Putamen (tissue), 1 donor: ENCODE results near the gene TAS2R42.

Experiments used
- DNase-seq: peaks from one replicate; pipeline ENCODE4 v3.0.0-alpha.2; 2016; ENCODE audit warnings: low spot score

Gene TAS2R42

GRCh38 chr12:11186837-11187236 lies at the start of gene TAS2R42:
TAS2R42 (minus strand) TSS chr12:11186937; CDS start chr12:11186937, 0 bp downstream.
- DNase-seq = no peak

GRCh38 chr12:11233532-11233931 lies 46.8 kb upstream of the TAS2R42 start:
- DNase-seq = no peak

GRCh38 chr12:11228296-11228879 lies 41.7 kb upstream of the TAS2R42 start:
- peak; percentile 6 for DNase-seq

- DNase-seq = no peak
Measured at GRCh38 chr12:11227373-11227772, 40.6 kb upstream of the TAS2R42 start.

- DNase-seq = no peak
Measured at GRCh38 chr12:11209113-11209512, 22.4 kb upstream of the TAS2R42 start.

GRCh38 chr12:11204173-11204572 lies 17.4 kb upstream of the TAS2R42 start:
- DNase-seq = no peak

- DNase-seq = no peak
Measured at GRCh38 chr12:11202811-11203210, 16.1 kb upstream of the TAS2R42 start.

GRCh38 chr12:11183011-11183410 lies 3.7 kb downstream of the TAS2R42 start:
- no peak for DNase-seq

GRCh38 chr12:11182529-11182928 lies 4.2 kb downstream of the TAS2R42 start:
- DNase-seq = no peak

- DNase-seq = no peak
Measured at GRCh38 chr12:11178250-11178649, 8.5 kb downstream of the TAS2R42 start.

GRCh38 chr12:11174022-11174421 lies 12.7 kb downstream of the TAS2R42 start:
- no peak for DNase-seq

- peak; percentile 15 for DNase-seq
Measured at GRCh38 chr12:11171969-11172675, 14.6 kb downstream of the TAS2R42 start.

GRCh38 chr12:11171145-11171968 lies 15.4 kb downstream of the TAS2R42 start, which contains the start of gene SMIM10L1:
SMIM10L1 (plus strand) TSS chr12:11171194; CDS start chr12:11171357, 163 bp downstream.
- DNase-seq = peak; percentile 92

- DNase-seq = no peak
Measured at GRCh38 chr12:11170810-11171144, 16.0 kb downstream of the TAS2R42 start.

- no peak for DNase-seq
Measured at GRCh38 chr12:11166300-11166699, 20.4 kb downstream of the TAS2R42 start.

- DNase-seq = no peak
Measured at GRCh38 chr12:11164384-11164783, 22.4 kb downstream of the TAS2R42 start.

- DNase-seq = no peak
Measured at GRCh38 chr12:11162502-11162901, 24.2 kb downstream of the TAS2R42 start.

GRCh38 chr12:11158885-11159444 lies 27.8 kb downstream of the TAS2R42 start:
- DNase-seq = no peak

- DNase-seq = no peak
Measured at GRCh38 chr12:11154400-11154925, 32.3 kb downstream of the TAS2R42 start.

- no peak for DNase-seq
Measured at GRCh38 chr12:11152725-11153124, 34.0 kb downstream of the TAS2R42 start.

GRCh38 chr12:11150832-11151231 lies 35.9 kb downstream of the TAS2R42 start:
- no peak for DNase-seq

GRCh38 chr12:11147420-11147819 lies 39.3 kb downstream of the TAS2R42 start:
- no peak for DNase-seq
